Esophagus muscularis mucosa (tissue), 4 donors: ENCODE results near the gene NKX2-3. TPM values are rescaled to one million over a fixed set of nuclear protein-coding genes. Genes with fewer than 3 reads are reported as not detected.

Experiments
- DNase-seq: peaks from one replicate; pipeline ENCODE4 v3.0.0-alpha.2; 2017; ENCODE audit errors: extremely low spot score
- H3K27ac ChIP-seq, 4 donors: fragments of 200-600 bp; sonication (generic); replicated peaks in 1 of 4; 1 replicate in 3 of 4; 2 replicates in 1 of 4; pipeline ENCODE4 v1.5.1; 2016 to 2019; ENCODE audit warnings: mild to moderate bottlenecking in 1 of 4
- H3K27me3 ChIP-seq, 4 donors: fragments of 200-600 bp; sonication (generic); one replicate each; pipeline versions ENCODE4 v1.5.1 to v1.6.0; 2016 to 2019
- H3K36me3 ChIP-seq, 4 donors: fragments of 200-600 bp; sonication (generic); one replicate each; pipeline ENCODE4 v1.5.1; 2016 to 2019
- H3K4me1 ChIP-seq, 4 donors: fragments of 200-600 bp; sonication (generic); one replicate each; pipeline ENCODE4 v1.5.1; 2016 to 2019
- H3K4me3 ChIP-seq, 4 donors: fragments of 200-600 bp; sonication (generic); 1 replicate in 2 of 4; 2 replicates in 2 of 4; pipeline ENCODE4 v1.5.1; 2016 to 2019; ENCODE audit warnings: mild to moderate bottlenecking in 4 of 4, moderate library complexity in 1 of 4
- H3K9me3 ChIP-seq, 4 donors: fragments of 200-600 bp; sonication (generic); 1 replicate in 3 of 4; 2 replicates in 1 of 4; pipeline ENCODE4 v1.5.1; 2016 to 2019
- CTCF ChIP-seq, 3 experiments: fragments of 200-600 bp in 2 of 3; fragments of 450-650 bp in 1 of 3; sonication (generic) in 2 of 3; IDR thresholded peaks; one replicate each; pipeline ENCODE4 v1.5.1; 2017 to 2019; ENCODE audit warnings: antibody characterized with exemption in 3 of 3, mild to moderate bottlenecking in 2 of 3, moderate library complexity in 1 of 3
- EP300 ChIP-seq: sonication (generic); formaldehyde crosslinking; IDR thresholded peaks from one replicate; pipeline ENCODE4 v1.6.1; 2017; ENCODE audit warnings: antibody characterized with exemption
- POLR2A ChIP-seq: fragments of 450-650 bp; IDR thresholded peaks from one replicate; pipeline ENCODE4 v1.6.1; 2017; ENCODE audit warnings: antibody characterized with exemption, moderate library complexity, mild to moderate bottlenecking, low read depth
- POLR2AphosphoS5 ChIP-seq, 2 donors: sonication (generic); formaldehyde crosslinking; IDR thresholded peaks; one replicate each; pipeline ENCODE4 v1.6.1; 2017; ENCODE audit warnings: antibody characterized with exemption in 2 of 2
- WGBS: methylation state at CpG from one replicate; pipeline ENCODE4 v1.1.5; 2018; 5-methylcytosine and 5-hydroxymethylcytosine counted together
- intact Hi-C: fragments of 100-400 bp; cut with DNase I; formaldehyde crosslinking; loops from one replicate; pipeline ENCODE4 v1.15.1; 2023
- total RNA-seq, 4 donors: library from RNA; depleted of rRNA; stranded (reverse); fragments of >200 nt; gene quantifications; one replicate each; pipeline versions ENCODE4 v1.1.0 to v1.2.1, GENCODE V29; 2016

NKX2-3 gene
- total RNA-seq, 4 donors from 2014 or later = 0.19 to 0.34 TPM; not detected in 2

- WGBS = 5% methylated on average over 24 of the region's 25 CpGs
- Histone ChIP-seq H3K36me3 (no peaks in the 10 kb centered on the region), H3K27ac (no peak overlapping the region), H3K4me1 (peaks cover 8 to 51% (median 41%) of the 10 kb centered on the region in 4 donors), H3K9me3 (no peaks in the 10 kb centered on the region), H3K27me3 (peaks cover 13 to 99% (median 87%) of the 10 kb centered on the region in 4 donors), H3K4me3 (peak overlapping the region in 3 of 4 donors; percentile 8 to 37 (median 18))
- DNase-seq = no peak
- intact Hi-C loops = no loop called here
- no peak for TF ChIP-seq POLR2AphosphoS5 (IDR thresholded peaks at IDR 0.05)
Measured at GRCh38 chr10:99523251-99523773, 9.4 kb upstream of the NKX2-3 start.

- intact Hi-C loops = no loop called here
- Histone ChIP-seq H3K4me3 (no peak overlapping the region), H3K4me1 (peaks cover 8 to 51% (median 42%) of the 10 kb centered on the region in 4 donors), H3K27me3 (peaks cover 13 to 100% (median 93%) of the 10 kb centered on the region in 4 donors), H3K9me3 (no peaks in the 10 kb centered on the region), H3K36me3 (no peaks in the 10 kb centered on the region), H3K27ac (no peak overlapping the region)
- 28% methylated on average over 9 of the region's 10 CpGs for WGBS
- TF ChIP-seq EP300 = no peak
- TF ChIP-seq CTCF (IDR thresholded peaks at IDR 0.05) = no peak
- no peak for TF ChIP-seq POLR2A
- no peak for TF ChIP-seq POLR2AphosphoS5 (IDR thresholded peaks at IDR 0.05)
- no peak for DNase-seq
Measured at GRCh38 chr10:99524050-99524666, 8.6 kb upstream of the NKX2-3 start.

- no peaks in the 10 kb centered on the region for H3K36me3 ChIP-seq
- no peak overlapping the region for H3K27ac ChIP-seq
- no peak overlapping the region for H3K4me3 ChIP-seq
- DNase-seq = no peak
- intact Hi-C loops = no loop called here
- peaks cover 13 to 100% (median 94%) of the 10 kb centered on the region in 4 donors for H3K27me3 ChIP-seq
- H3K9me3 ChIP-seq = no peaks in the 10 kb centered on the region
- 54% methylated on average over 10 of the region's 10 CpGs for WGBS
- peaks cover 8 to 49% (median 42%) of the 10 kb centered on the region in 4 donors for H3K4me1 ChIP-seq
- TF ChIP-seq EP300 (no peak), POLR2A (no peak), CTCF (IDR thresholded peaks at IDR 0.05) (no peak), POLR2AphosphoS5 (IDR thresholded peaks at IDR 0.05) (no peak)
Measured at GRCh38 chr10:99524736-99525380, 7.9 kb upstream of the NKX2-3 start.

- H3K27ac ChIP-seq = no peak overlapping the region
- no peak for DNase-seq
- no peak for TF ChIP-seq CTCF (IDR thresholded peaks at IDR 0.05)
- TF ChIP-seq POLR2A = no peak
- TF ChIP-seq EP300 = no peak
- TF ChIP-seq POLR2AphosphoS5 (IDR thresholded peaks at IDR 0.05) = no peak
- no peak overlapping the region for H3K4me3 ChIP-seq
- intact Hi-C loops = no loop called here
- H3K27me3 ChIP-seq = peaks cover 10 to 100% (median 94%) of the 10 kb centered on the region in 4 donors
- no peaks in the 10 kb centered on the region for H3K9me3 ChIP-seq
- no peaks in the 10 kb centered on the region for H3K36me3 ChIP-seq
- H3K4me1 ChIP-seq = peaks cover 11 to 49% (median 43%) of the 10 kb centered on the region in 4 donors
Measured at GRCh38 chr10:99525897-99526296, 6.8 kb upstream of the NKX2-3 start.

- Histone ChIP-seq H3K4me3 (no peak overlapping the region), H3K27me3 (peaks cover 10 to 100% (median 94%) of the 10 kb centered on the region in 4 donors), H3K36me3 (no peaks in the 10 kb centered on the region), H3K9me3 (no peaks in the 10 kb centered on the region), H3K4me1 (peaks cover 11 to 48% (median 38%) of the 10 kb centered on the region in 4 donors), H3K27ac (no peak overlapping the region)
- 41% methylated on average over 12 of the region's 24 CpGs for whole genome bisulfite sequencing
- no peak for TF ChIP-seq POLR2AphosphoS5 (IDR thresholded peaks at IDR 0.05)
- TF ChIP-seq EP300 = no peak
- no peak for TF ChIP-seq CTCF (IDR thresholded peaks at IDR 0.05)
- TF ChIP-seq POLR2A = no peak
- no peak for DNase-seq
- intact Hi-C loops = no loop called here
Measured at GRCh38 chr10:99526861-99527504, 5.8 kb upstream of the NKX2-3 start.
